Activated CD4-positive, alpha-beta T cell treated with anti-CD3 and anti-CD28 coated beads, Interleukin-2, amount 50 U/mL, for 16 hours (primary cell): Measurements from ENCODE around the gene MCAM.
A peak's percentile ranks its signal among the peaks of the same experiment; 100 is the strongest.

Experiments
- DNase-seq: peaks from one replicate; pipeline ENCODE4 v3.0.0-alpha.2; 2020

Gene MCAM

GRCh38 chr11:119316729-119317591, at the start of gene MCAM:
Gene MCAM (minus strand): TSS chr11:119317130. CDS start chr11:119317101, 29 bp downstream.
- no peak for DNase-seq

DNA sequence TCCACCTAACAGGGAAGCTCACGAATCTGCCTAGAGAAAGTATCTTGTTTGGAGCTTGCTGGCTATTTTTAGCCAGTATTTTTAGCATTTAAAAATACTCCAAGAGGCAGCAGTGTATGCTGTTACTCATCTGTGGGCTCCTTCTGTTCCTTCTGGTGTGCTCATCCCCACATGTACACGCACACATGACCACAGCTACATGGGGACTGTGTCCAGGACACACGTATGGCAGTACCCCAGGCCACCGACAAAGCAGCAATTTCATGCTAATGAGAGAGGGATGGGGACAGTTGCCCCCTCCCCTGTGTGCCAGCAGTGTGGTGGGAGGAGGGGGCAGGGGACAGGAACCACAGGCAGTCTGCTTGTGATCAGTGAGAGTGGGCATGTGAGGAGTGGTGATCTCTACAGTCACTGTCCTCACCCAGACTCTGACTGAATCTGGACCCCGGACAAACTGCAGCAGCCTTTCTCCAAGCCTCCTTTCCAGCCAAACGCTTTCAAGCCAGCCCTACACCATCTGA, 48.2 kb upstream of the MCAM start:
- no peak for DNase-seq

- peak; percentile 45 for DNase-seq
Observed at GRCh38 chr11:119363851-119364590, 47.1 kb upstream of the MCAM start.

- DNase-seq = no peak
Observed at GRCh38 chr11:119363081-119363850, 46.3 kb upstream of the MCAM start.

DNA sequence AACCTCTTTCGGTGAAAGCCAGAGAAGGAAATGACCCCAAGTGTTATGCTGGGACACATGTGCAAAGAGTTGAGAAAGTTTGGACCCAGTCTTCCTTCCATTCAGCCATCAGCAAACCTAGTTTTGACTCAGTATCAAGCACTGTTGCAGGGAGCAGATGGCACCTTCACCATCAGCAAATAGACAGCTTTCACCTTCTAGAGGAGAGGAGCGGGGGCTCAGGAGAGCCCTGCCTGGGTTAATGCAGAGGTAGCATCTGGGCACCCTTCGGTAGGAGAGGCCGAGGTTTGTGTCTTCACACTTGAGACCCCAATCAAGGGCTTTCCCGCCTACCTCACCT, 45.8 kb upstream of the MCAM start:
- no peak for DNase-seq

GRCh38 chr11:119361941-119362725, 45.2 kb upstream of the MCAM start:
- DNase-seq = no peak

GRCh38 chr11:119361056-119361787, 44.3 kb upstream of the MCAM start:
- peak; percentile 71 for DNase-seq

- no peak for DNase-seq
Observed at GRCh38 chr11:119359365-119360214, 42.7 kb upstream of the MCAM start.

- no peak for DNase-seq
Observed at GRCh38 chr11:119357074-119357473, 40.1 kb upstream of the MCAM start.

GRCh38 chr11:119356349-119357031, 39.6 kb upstream of the MCAM start:
- DNase-seq = peak; percentile 70

DNA sequence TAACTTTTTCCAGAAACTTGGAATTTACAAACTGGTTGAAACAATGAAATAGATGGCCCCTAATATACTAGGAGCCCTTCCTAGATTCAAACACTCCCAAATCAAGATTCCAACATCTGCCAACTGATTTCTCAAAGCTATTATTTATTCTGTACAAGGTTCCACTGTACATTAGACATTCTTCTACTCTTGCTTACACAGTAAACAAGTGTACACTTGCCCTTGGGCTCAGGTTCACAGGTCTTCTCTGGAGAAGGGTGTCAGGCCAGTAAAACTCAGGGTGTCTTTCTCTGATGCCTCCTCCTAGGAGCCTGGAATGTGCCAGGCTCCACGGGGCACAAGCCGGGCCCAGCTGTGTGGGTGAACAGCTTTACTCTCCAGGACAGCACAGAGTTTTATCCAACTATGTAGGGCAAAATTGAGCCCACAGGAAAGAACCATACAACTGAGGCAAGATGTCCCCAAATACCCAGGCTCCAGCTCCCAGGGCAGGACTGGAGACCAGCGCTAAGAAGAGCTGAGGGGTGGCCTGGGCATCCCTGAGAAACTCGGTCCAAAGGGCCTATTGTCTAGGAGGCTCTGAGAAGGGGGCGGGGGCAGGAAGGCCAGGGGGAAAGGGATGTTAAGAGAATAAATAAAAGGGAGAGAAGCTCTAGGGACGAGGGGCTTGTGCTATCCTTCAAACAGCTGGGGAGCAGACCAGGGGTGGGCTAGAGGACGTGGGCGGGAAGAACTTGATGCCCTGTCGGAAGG, 38.3 kb upstream of the MCAM start:
- no peak for DNase-seq

DNA sequence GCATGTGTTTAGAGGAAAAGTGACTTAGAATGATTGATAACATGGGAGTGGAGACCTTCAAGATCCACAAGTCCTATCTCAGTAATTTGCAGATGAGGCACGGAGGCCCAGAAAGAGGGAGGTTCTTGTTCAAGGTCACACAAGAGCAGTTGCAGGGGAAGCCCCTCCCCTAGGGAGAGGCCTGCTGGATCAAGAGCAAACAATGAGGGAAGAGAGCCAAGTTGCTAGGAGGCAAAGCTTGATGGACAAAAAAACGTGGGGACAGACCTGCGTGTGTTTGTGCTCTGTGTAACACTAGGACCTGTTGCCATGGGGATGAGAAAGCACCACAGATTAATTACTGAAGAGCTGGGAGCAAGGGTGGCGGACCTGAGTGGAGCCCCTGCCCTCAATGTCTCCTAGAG, 35.9 kb upstream of the MCAM start:
- no peak for DNase-seq

GRCh38 chr11:119351232-119351631, 34.3 kb upstream of the MCAM start:
- DNase-seq = no peak

GRCh38 chr11:119350302-119350701, 33.4 kb upstream of the MCAM start:
- DNase-seq = no peak

DNA sequence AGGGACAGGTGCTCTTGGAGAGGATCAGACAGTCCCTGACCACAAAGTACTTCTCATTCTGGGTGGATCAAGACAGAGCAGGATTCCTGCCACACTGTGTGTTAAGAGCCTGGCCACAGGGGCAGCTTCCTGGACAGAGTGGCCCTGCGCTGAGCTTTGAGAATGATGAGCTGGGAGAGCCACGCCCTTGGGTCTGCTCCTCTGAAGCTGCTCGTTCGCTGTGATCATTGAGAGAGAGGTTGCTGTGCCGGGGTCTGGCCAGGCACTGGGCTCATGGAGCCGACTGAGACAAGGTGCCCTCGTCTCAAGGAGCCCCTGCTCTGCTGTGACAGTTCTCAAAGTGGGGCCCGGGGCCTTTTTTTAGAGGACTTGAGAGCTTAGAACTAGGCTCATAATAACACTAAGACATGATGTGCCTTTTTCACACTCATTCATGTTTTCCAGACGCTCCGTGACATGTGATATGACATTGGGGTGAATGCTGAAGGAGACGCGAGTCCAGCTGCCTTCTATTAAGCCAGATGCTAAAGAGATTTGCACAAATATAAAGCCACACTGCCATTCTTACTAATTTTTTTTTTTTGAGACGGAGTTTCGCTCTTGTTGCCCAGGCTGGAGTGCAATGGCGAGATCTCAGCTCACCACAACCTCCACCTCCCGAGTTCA, 31.1 kb upstream of the MCAM start:
- no peak for DNase-seq

DNA sequence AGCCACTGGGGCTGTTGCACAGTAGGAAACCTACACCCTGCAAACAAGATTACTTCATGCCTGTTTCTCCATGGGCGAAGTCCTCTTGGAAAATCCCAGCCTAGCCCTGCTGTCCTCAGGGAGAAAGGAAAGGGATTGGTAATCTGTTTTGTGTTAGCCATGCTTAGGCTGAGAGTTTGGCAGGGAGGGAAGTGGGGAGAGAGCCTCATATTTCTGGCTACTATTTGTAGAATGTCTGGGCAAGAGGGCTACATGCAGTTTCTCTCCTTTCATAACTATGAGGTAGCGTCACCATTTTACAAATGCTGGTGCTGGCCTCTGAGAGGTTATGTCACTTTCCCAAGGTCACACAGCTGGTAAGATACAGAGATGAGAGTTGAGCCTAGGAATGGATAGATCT, 30.3 kb upstream of the MCAM start:
- no peak for DNase-seq

DNA sequence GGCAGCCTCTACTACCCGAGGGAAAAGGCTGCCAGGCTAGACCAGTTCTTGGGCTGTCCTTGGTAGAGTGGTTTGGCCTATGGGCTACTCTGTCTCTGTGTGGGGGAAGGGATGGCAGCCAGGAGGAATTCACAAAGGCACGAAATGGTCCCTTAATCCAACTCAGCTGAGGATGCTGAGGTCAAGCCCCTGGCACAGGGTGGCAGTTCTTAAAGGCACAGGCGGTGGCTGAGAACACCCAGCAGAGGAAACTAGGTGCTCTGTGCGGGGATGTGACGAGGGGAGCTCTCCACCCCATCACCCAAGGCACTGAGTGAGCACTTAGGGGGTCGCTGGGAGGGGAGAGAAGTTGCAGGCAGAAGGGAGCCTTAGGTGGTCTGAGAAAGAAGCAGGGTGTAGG, 29.7 kb upstream of the MCAM start, which contains the start of gene MFRP:
Gene MFRP (minus strand): TSS at position 101 of the 400 bp plus-strand sequence. CDS start 192 bp downstream, outside the sequence.
- no peak for DNase-seq

- DNase-seq = no peak
Observed at GRCh38 chr11:119345685-119346084, 28.8 kb upstream of the MCAM start.
